GM21423 (cell line): Measurements from ENCODE around the gene IRX3.

ENCODE experiments used
- ATAC-seq: cut with Tn5 transposase; IDR thresholded peaks from one replicate; pipeline ENCODE4 v1.9.1; 2021; ENCODE audit warnings: mild to moderate bottlenecking, moderate library complexity; ENCODE audit not compliant: unreplicated experiment

IRX3 gene

GRCh38 chr16:54240271-54241129, 46.1 kb downstream of the IRX3 start:
- ATAC-seq = no peak

- no peak for ATAC-seq
Observed at GRCh38 chr16:54239456-54239855, 47.1 kb downstream of the IRX3 start.

- no peak for ATAC-seq
Observed at GRCh38 chr16:54236773-54237172, 49.8 kb downstream of the IRX3 start.

- ATAC-seq = no peak
Observed at GRCh38 chr16:54233615-54234014, 53.0 kb downstream of the IRX3 start.
